Stomach smooth muscle (tissue), 2 donors: ENCODE results near the gene CD28.
"Not testable (repeated sequence)": the region's sequence is repeated elsewhere in the genome, so short reads cannot be mapped to it uniquely, and the experiment has no call there.

ENCODE experiments used
- H3K27ac ChIP-seq: one replicate; pipeline ENCODE4 v1.7.0; 2013; ENCODE audit warnings: mild to moderate bottlenecking, low read length, inconsistent platforms
- H3K27me3 ChIP-seq, 2 donors: one replicate each; pipeline ENCODE4 v1.7.0; 2013; ENCODE audit warnings: low read length in 2 of 2; ENCODE audit not compliant: insufficient read depth in 2 of 2, control insufficient read depth in 1 of 2
- H3K36me3 ChIP-seq, 2 donors: one replicate each; pipeline ENCODE4 v1.7.0; 2013; ENCODE audit warnings: low read length in 2 of 2; ENCODE audit not compliant: control insufficient read depth in 2 of 2, insufficient read depth in 2 of 2
- H3K4me1 ChIP-seq: one replicate; pipeline ENCODE4 v1.7.0; 2013; ENCODE audit warnings: low read length; ENCODE audit not compliant: control insufficient read depth, insufficient read depth
- H3K4me3 ChIP-seq, 2 donors: one replicate each; pipeline ENCODE4 v1.7.0; 2013; ENCODE audit warnings: low read length in 2 of 2
- H3K9ac ChIP-seq, 2 donors: one replicate each; pipeline ENCODE4 v1.7.0; 2013; ENCODE audit warnings: low read length in 2 of 2, mild to moderate bottlenecking in 1 of 2
- H3K9me3 ChIP-seq, 2 donors: one replicate each; pipeline ENCODE4 v1.7.0; 2013; ENCODE audit warnings: low read length in 2 of 2; ENCODE audit not compliant: control insufficient read depth in 2 of 2
- donor health status: healthy.
- donor health status: Pancreatic carcinoma.

The CD28 gene

GRCh38 chr2:203772456-203773165 is 66.2 kb downstream of the CD28 start:
- Histone ChIP-seq H3K4me1 (no peaks in the 10 kb centered on the region), H3K4me3 (no peak overlapping the region), H3K9me3 (no peaks in the 10 kb centered on the region), H3K27me3 (no peaks in the 10 kb centered on the region), H3K27ac (no peak overlapping the region), H3K36me3 (no peaks in the 10 kb centered on the region), H3K9ac (no peak overlapping the region)

- Histone ChIP-seq H3K36me3 (no peaks in the 10 kb centered on the region), H3K9ac (no peak overlapping the region), H3K27ac (no peak overlapping the region), H3K4me3 (no peak overlapping the region), H3K4me1 (no peaks in the 10 kb centered on the region), H3K9me3 (no peaks in the 10 kb centered on the region), H3K27me3 (no peaks in the 10 kb centered on the region)
Measured at GRCh38 chr2:203774760-203775159, 68.3 kb downstream of the CD28 start.

GRCh38 chr2:203775684-203776083 is 69.2 kb downstream of the CD28 start:
- no peaks in the 10 kb centered on the region for H3K27me3 ChIP-seq
- H3K4me3 ChIP-seq = no peak overlapping the region
- H3K9ac ChIP-seq = no peak overlapping the region

GRCh38 chr2:203777030-203777429 is 70.6 kb downstream of the CD28 start:
- no peak overlapping the region for H3K27ac ChIP-seq

More at GRCh38 chr2:203775684-203776083, 69.2 kb downstream of the CD28 start:
- Histone ChIP-seq H3K27ac (no peak overlapping the region), H3K9me3 (no peaks in the 10 kb centered on the region), H3K36me3 (no peaks in the 10 kb centered on the region), H3K4me1 (no peaks in the 10 kb centered on the region)

GRCh38 chr2:203779477-203780073 is 73.1 kb downstream of the CD28 start:
- not testable (repeated sequence) for H3K27me3 ChIP-seq, H3K9me3 ChIP-seq, H3K36me3 ChIP-seq, H3K9ac ChIP-seq, H3K4me3 ChIP-seq, H3K27ac ChIP-seq
- peaks cover 12% of the 10 kb centered on the region for H3K4me1 ChIP-seq

More at GRCh38 chr2:203777030-203777429, 70.6 kb downstream of the CD28 start:
- no peak overlapping the region for H3K4me3 ChIP-seq
- no peaks in the 10 kb centered on the region for H3K4me1 ChIP-seq
- H3K9ac ChIP-seq = no peak overlapping the region
- no peaks in the 10 kb centered on the region for H3K9me3 ChIP-seq
- no peaks in the 10 kb centered on the region for H3K36me3 ChIP-seq
- no peaks in the 10 kb centered on the region for H3K27me3 ChIP-seq

GRCh38 chr2:203780231-203780630 is 73.8 kb downstream of the CD28 start:
- Histone ChIP-seq H3K27ac (no peak overlapping the region), H3K9ac (no peak overlapping the region), H3K36me3 (no peaks in the 10 kb centered on the region), H3K4me3 (no peak overlapping the region), H3K27me3 (no peaks in the 10 kb centered on the region), H3K4me1 (peaks cover 12% of the 10 kb centered on the region), H3K9me3 (no peaks in the 10 kb centered on the region)

- peaks cover 14% of the 10 kb centered on the region for H3K4me1 ChIP-seq
- H3K36me3 ChIP-seq = no peaks in the 10 kb centered on the region
- no peak overlapping the region for H3K27ac ChIP-seq
- H3K4me3 ChIP-seq = no peak overlapping the region
- no peak overlapping the region for H3K9ac ChIP-seq
- H3K9me3 ChIP-seq = no peaks in the 10 kb centered on the region
- no peaks in the 10 kb centered on the region for H3K27me3 ChIP-seq
Measured at GRCh38 chr2:203781151-203781550, 74.7 kb downstream of the CD28 start.

GRCh38 chr2:203782262-203782976 is 76.0 kb downstream of the CD28 start:
- Histone ChIP-seq H3K9me3 (no peaks in the 10 kb centered on the region), H3K36me3 (no peaks in the 10 kb centered on the region), H3K4me3 (no peak overlapping the region), H3K9ac (no peak overlapping the region), H3K27ac (no peak overlapping the region), H3K4me1 (peaks cover 14% of the 10 kb centered on the region), H3K27me3 (no peaks in the 10 kb centered on the region)

GRCh38 chr2:203783496-203784203 is 77.2 kb downstream of the CD28 start:
- Histone ChIP-seq H3K27ac (no peak overlapping the region), H3K4me1 (peaks cover 14% of the 10 kb centered on the region)

GRCh38 chr2:203784710-203785270 is 78.4 kb downstream of the CD28 start:
- H3K9ac ChIP-seq, H3K36me3 ChIP-seq, H3K27ac ChIP-seq, H3K27me3 ChIP-seq, H3K9me3 ChIP-seq, H3K4me3 ChIP-seq: not testable (repeated sequence)
- H3K4me1 ChIP-seq = peaks cover 14% of the 10 kb centered on the region

More at GRCh38 chr2:203783496-203784203, 77.2 kb downstream of the CD28 start:
- Histone ChIP-seq H3K27me3 (no peaks in the 10 kb centered on the region), H3K9ac (no peak overlapping the region), H3K4me3 (no peak overlapping the region), H3K9me3 (no peaks in the 10 kb centered on the region), H3K36me3 (no peaks in the 10 kb centered on the region)
